ENCODE measurements around the gene MISP. TPM values are rescaled to one million over a fixed set of nuclear protein-coding genes. Genes with fewer than 3 reads are reported as not detected.
"Not testable (repeated sequence)": the region's sequence is repeated elsewhere in the genome, so short reads cannot be mapped to it uniquely, and the experiment has no call there.

The MISP gene, protein sequence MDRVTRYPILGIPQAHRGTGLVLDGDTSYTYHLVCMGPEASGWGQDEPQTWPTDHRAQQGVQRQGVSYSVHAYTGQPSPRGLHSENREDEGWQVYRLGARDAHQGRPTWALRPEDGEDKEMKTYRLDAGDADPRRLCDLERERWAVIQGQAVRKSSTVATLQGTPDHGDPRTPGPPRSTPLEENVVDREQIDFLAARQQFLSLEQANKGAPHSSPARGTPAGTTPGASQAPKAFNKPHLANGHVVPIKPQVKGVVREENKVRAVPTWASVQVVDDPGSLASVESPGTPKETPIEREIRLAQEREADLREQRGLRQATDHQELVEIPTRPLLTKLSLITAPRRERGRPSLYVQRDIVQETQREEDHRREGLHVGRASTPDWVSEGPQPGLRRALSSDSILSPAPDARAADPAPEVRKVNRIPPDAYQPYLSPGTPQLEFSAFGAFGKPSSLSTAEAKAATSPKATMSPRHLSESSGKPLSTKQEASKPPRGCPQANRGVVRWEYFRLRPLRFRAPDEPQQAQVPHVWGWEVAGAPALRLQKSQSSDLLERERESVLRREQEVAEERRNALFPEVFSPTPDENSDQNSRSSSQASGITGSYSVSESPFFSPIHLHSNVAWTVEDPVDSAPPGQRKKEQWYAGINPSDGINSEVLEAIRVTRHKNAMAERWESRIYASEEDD
- 10 to 100 TPM in 1 of 7 donors, 1 to 10 TPM in 3, under 1 TPM in 3; 0.08 to 44.0 (median 1.4) TPM for total RNA-seq
- under 1 TPM; 0.12 to 0.19 TPM for polyA plus RNA-seq
- long read RNA-seq, donor 1, partial matches to known transcripts, result 0 of 2 reads
- long read RNA-seq, donor 1, other reads (novel, unspliced or antisense), result 0 of 2 reads
- long read RNA-seq, donor 2, partial matches to known transcripts, result 0 of 1 reads
- long read RNA-seq, donor 2, other reads (novel, unspliced or antisense), result 0 of 1 reads
- long read RNA-seq, donor 3, partial matches to known transcripts, result 1 of 1 reads
- long read RNA-seq, donor 3, other reads (novel, unspliced or antisense), result 0 of 1 reads

DNA sequence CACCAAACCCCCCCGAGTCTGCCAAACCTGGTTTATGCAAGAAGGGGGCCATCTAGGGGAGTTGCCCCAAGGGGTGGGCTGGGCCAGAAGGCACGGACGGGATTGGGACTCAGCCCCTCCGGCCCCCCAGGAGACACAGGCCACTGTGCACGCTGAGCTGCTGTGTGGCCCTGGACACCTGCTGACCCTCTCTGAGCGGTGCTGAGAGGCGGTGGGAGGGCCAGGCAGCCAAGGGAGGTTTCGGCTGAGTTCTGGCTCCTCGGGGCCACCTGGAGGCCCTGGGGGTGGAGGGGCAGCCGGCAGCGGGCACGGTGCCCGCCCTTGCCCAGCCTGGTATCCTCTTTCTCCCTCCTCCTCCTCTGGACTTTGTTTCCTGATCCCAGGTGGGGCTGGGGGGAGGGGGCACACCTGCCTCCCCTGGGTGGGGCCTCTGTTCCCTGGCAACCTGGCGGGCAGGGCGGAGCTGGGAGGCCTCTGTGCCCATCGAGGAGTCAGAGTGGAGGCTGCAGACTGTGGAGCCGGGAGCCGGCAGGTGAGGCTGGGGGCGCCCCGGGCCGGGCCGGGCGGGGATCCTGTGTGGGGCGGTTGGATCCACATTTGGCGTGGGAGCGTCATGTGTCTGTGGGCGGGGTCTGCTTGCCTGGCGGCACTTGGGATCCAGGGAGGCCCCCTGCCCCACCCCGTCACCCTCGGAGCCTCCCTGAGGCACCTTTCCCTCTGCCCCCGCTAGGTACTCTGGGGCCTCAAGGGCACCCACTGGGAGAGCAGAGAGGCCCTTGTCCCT lies at the start of gene MISP:
Gene MISP (plus strand): TSS at position 473 of the 784 bp plus-strand sequence. CDS start 5,835 bp downstream, outside the sequence.
- Histone ChIP-seq H3K27me3 (no peaks in the 10 kb centered on the region), H3K36me3 (no peaks in the 10 kb centered on the region), H3K27ac (no peak within 1 kb of the TSS), H3K4me1 (ENCODE audit: insufficient read depth) (peaks cover 5% of the 10 kb centered on the region), H3K9me3 (peaks cover 0 to 6% of the 10 kb centered on the region in 2 donors), H3K4me3 (no peak within 1 kb of the TSS)
- WGBS, 3 donors, result 34 to 46% (median 36%) methylated on average over 25 to 31 of the region's 31 CpGs
- DNase-seq, result peak in 1 of 5 donors; percentile 60
- TF ChIP-seq EP300 (IDR thresholded peaks at IDR 0.05), result no peak
- TF ChIP-seq, protein P1, sequence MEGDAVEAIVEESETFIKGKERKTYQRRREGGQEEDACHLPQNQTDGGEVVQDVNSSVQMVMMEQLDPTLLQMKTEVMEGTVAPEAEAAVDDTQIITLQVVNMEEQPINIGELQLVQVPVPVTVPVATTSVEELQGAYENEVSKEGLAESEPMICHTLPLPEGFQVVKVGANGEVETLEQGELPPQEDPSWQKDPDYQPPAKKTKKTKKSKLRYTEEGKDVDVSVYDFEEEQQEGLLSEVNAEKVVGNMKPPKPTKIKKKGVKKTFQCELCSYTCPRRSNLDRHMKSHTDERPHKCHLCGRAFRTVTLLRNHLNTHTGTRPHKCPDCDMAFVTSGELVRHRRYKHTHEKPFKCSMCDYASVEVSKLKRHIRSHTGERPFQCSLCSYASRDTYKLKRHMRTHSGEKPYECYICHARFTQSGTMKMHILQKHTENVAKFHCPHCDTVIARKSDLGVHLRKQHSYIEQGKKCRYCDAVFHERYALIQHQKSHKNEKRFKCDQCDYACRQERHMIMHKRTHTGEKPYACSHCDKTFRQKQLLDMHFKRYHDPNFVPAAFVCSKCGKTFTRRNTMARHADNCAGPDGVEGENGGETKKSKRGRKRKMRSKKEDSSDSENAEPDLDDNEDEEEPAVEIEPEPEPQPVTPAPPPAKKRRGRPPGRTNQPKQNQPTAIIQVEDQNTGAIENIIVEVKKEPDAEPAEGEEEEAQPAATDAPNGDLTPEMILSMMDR (IDR thresholded peaks at IDR 0.05), result no peak
- no peak for TF ChIP-seq POLR2A (IDR thresholded peaks at IDR 0.05)
- intact Hi-C loops (cut with DNase I), result loop anchor here in 1 of 4 donors (10.0 kb wide), 1 partner anchor 94 kb away; the partner anchor contains the start of gene PRTN3

DNA sequence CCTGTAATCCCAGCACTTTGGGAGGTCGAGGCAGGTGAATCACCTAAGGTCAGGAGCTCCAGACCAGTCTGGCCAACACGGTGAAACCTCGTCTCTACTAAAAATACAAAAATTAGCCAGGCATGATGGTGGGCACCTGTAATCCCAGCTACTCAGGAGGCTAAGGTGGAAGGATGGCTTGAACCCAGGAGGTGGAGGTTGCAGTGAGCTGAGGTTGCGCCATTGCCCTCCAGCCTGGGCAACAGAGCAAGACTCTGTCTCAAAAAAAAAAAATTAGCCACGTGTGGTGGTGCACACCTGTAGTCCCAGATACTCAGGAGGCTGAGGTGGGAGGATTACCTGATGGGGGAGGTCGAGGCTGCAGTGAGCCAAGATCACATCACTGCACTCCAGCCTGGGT lies 48.1 kb upstream of the MISP start:
- H3K4me1 ChIP-seq (ENCODE audit: insufficient read depth); intact Hi-C loops (cut with DNase I); DNase-seq; H3K9me3 ChIP-seq; H3K27ac ChIP-seq; H3K36me3 ChIP-seq; H3K27me3 ChIP-seq; H3K4me3 ChIP-seq: not testable (repeated sequence)
- WGBS, 3 donors, result 61 to 73% (median 67%) methylated on average over 6 of the region's 6 CpGs

DNA sequence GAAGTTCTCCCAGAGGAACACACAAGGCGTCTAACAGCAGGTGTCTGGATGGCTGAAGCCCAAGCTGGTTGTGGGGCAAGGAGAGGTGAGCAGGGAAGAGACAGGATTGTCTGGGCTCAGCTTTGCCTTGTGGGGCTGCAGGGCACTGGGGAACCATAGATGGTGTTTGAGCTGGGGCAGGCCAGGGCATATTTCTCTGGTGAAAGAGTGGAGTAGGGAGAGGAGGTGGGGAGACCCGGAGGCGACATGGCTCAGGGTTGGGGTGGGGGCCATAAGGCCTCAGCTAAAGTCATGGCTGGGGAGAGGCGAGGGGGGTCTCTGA lies 47.6 kb upstream of the MISP start:
- no peaks in the 10 kb centered on the region for H3K4me1 ChIP-seq (ENCODE audit: insufficient read depth)
- 22 to 37% (median 25%) methylated on average over 4 of the region's 4 CpGs for WGBS, 3 donors
- TF ChIP-seq POLR2A (IDR thresholded peaks at IDR 0.05), result no peak
- no peak for TF ChIP-seq EP300 (IDR thresholded peaks at IDR 0.05)
- TF ChIP-seq, protein P1 (IDR thresholded peaks at IDR 0.05), result no peak
- no peak overlapping the region for H3K27ac ChIP-seq
- intact Hi-C loops (cut with DNase I), result no loop called here
- H3K27me3 ChIP-seq, result no peaks in the 10 kb centered on the region
- H3K36me3 ChIP-seq, result no peaks in the 10 kb centered on the region
- DNase-seq, result no peak
- no peaks in the 10 kb centered on the region for H3K9me3 ChIP-seq
- no peak overlapping the region for H3K4me3 ChIP-seq

DNA sequence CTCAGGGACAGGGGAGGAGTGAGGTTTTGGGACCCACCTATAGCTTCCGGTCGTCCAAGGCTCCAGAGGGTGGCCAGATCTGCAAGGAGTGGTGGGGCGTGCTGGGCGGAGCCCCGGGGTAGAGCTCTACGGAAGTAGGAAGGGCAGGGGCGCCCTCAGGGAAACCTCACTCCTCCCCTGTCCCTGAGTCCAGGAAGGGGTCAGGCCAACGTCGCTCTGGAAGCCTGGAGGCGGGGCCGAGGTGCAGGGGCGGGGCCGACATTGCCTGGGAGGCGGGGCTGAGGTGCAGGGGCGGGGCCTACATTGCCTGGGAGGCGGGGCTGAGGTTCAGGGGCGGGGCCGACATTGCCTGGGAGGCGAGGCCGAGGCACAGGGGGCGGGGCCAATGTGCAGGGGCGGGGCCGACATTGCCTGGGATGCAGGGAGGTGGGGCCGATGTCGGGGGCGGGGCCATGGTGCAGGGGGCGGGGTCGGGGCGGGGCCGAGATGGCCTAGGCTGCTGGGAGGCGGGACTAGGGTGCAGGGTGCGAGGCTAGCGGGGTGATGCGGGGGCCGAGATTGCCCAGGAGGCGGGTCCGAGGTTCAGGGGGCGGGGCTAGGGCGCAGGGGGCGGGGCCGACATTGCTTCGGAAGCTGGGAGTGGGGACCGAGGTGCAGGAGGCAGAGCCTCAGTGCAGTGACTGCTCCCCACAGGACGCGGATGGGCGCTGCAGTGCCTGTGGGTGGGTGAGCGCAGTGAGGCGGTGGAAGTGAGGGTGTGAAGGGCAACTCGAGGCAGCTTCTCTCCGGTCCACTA lies 47.1 kb upstream of the MISP start:
- peak; percentile 77 to 89 (median 88) for DNase-seq
- H3K27ac ChIP-seq, result no peak overlapping the region
- intact Hi-C loops (cut with DNase I), result no loop called here

More for the DNA sequence above, 47.1 kb upstream of the MISP start:
- Histone ChIP-seq H3K4me1 (ENCODE audit: insufficient read depth) (no peaks in the 10 kb centered on the region), H3K27me3 (no peaks in the 10 kb centered on the region), H3K9me3 (no peaks in the 10 kb centered on the region), H3K4me3 (peak overlapping the region; percentile 7), H3K36me3 (no peaks in the 10 kb centered on the region)
- TF ChIP-seq POLR2A (IDR thresholded peaks at IDR 0.05), result no peak
- WGBS, 3 donors, result 6 to 8% (median 7%) methylated on average over 41 to 50 of the region's 50 CpGs
